ENCODE results near the gene SPNS3.

SPNS3 gene

GRCh38 chr17:4427505-4427904, 6.2 kb upstream of the SPNS3 start:
- no peak for DNase-seq

- DNase-seq = no peak
These were observed 2.6 kb downstream of the SPNS3 start for GRCh38 chr17:4436381-4436780.

GRCh38 chr17:4436846-4437245, 3.1 kb downstream of the SPNS3 start:
- no peak for DNase-seq

DNA sequence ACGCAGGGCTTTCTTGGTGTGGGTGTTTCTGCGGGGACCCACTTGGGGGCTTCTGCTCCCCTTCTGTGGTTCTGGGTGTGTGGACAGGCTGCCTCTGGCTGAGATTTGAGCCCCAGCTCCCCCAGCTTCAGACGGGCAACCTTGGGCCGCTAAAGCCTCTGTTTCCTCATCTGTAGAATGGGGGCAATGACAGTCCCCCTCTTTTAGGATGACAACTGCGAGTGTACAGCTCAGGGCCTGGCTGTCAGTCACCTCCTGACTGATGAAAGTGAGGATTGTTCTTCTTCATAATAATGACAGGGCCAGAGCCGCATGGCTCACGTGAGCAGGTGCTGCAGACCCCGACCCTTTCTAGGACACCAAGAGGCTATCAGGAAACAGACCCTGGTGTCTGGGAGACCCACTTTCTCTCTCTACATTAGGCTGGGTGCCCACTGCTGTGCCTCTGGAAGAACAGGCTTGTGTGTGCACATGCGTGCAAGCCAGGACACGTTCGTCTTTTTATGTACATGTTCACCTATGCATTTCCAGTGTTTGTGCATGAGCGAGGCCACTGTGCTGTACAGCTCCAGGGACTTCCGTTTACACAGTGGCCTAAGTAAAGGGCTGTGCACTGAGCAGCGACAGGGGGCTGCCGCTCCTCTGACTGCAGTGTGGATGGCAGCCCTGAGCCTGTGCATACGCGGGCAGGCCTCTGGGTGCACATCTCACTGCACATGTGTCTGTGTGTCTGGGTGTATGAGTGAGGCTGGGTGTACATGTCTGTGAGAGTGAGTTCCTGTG, 4.6 kb downstream of the SPNS3 start:
- no peak for DNase-seq

DNA sequence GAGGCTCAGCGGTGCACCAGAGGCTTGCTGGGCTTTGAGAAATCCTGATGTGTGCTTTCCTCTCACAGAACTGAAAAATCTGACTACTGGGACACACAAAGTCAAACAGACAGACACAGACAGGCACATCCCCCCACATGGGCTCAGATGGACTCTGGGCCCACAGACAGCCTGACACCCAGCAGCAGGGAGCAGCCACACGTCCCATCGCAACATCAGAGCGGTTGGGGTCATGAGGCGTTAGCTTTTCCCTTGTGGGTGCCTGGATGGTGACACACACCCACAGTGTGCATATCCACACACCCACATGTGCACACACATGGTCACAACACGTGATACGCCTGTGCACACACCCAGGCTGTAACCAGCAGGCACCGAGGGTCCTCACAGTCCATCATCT, 6.3 kb downstream of the SPNS3 start:
- DNase-seq = no peak

DNA sequence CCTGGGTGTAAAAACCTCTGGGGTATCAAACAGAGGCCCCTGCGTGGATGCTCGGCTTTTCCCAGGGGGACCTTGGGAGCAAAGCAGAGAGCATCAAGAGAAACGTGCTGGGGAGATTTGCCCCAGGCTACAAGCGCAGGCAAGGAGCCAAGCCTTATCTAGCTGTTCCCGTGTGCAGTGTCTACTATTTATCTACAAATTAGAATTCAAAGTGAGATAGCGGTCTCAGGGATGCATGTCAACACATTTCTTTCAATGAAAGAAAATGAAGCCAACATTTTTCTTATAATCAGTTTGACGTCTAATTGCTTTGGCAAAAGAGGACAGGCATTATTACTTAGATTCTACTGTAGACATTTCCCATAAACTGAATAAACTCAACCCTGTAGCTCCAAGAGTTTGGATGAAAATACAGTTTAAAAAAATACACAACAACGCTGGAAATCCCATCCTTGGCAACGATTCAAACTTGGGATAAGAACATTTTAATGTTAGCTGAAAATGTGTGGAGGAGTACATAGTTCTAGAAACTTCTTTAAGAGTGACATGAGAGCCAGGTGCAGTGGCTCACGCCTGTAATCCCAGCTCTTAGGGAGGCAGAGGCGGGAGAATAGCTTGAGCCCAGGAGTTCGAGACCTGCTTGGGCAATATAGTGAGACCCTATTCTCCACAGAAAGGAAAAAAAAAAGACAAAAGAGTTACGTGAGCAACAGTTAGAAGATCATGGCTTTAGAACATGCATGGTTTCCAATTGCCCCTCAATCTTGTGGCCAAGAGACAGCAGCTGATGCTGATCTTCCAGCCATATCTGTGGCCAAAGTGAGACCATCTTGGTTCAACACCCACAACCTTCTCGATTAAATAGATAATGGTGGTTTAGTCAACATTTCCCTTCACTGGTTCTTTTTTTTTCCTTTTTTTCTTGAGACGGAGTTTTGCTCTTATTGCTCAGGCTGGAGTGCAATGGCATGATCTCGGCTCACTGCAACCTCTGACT, 7.2 kb downstream of the SPNS3 start:
- DNase-seq = no peak

DNA sequence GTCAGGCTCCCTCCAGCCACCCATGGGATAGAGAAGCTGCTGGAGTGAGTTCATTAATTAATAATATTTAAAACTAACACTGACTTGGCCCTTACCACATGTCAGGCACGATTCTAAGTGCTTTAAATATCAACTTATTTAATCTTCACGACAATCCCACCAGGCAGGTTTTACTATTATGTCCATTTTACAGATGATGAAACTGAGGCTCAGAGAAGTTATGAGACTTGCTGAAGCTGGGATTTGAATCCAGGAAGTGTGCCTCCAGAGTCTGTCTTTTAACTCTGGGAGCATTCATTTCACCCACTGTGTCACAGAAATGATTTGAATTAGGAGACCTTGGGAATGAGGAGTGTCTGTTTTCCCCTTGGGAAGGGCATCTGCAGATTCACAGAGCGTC, 8.8 kb downstream of the SPNS3 start:
- DNase-seq = no peak

DNA sequence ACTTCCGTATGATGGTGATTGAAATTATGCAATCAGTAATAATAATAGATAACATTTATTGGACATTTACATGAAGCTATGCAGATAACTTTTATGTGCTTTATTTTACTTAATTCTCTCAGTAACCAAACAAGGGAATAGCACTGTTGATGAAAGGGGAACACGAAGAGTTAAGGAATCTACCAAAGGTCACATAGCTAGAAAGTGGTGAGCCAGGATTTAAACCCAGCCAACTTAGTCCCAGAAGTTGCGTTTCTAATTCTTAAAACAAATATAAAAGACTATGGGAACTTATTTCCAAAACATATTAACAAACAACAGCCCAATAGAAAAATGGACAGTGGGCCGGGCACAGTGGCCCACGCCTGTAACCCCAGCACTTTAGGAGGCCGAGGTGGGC, 9.7 kb downstream of the SPNS3 start:
- DNase-seq = no peak

DNA sequence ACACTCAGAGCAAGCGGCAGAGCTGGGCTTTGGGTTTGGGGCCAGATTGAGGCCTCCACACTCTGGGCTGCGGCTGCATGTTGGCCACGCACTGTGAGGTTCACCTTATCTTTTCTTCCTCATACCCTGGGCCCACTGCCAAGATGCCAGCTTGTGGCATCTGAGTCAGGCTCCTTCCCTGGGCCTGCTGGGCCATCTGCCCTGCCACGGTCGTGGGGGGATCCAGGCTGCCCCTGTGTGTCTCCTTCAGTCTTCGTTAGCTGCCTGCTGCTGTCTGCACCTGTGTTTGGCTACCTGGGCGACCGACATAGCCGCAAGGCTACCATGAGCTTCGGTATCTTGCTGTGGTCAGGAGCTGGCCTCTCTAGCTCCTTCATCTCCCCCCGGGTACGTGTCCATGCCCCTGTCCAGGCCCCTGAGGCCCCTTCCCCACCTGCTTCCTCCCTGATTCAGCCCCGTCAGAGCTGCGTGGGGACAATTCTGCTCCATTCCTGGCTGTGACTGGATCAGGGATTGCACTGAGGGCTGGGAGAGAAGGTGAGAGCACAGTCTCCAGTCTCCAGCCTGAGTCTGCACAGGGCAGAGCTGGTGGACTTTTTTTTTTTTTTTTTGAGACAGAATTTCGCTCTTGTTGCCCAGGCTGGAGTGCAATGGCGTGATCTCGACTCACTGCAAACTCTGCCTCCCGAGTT, 11.2 kb downstream of the SPNS3 start:
- no peak for DNase-seq

GRCh38 chr17:4445731-4446130, 12.0 kb downstream of the SPNS3 start:
- DNase-seq = no peak

DNA sequence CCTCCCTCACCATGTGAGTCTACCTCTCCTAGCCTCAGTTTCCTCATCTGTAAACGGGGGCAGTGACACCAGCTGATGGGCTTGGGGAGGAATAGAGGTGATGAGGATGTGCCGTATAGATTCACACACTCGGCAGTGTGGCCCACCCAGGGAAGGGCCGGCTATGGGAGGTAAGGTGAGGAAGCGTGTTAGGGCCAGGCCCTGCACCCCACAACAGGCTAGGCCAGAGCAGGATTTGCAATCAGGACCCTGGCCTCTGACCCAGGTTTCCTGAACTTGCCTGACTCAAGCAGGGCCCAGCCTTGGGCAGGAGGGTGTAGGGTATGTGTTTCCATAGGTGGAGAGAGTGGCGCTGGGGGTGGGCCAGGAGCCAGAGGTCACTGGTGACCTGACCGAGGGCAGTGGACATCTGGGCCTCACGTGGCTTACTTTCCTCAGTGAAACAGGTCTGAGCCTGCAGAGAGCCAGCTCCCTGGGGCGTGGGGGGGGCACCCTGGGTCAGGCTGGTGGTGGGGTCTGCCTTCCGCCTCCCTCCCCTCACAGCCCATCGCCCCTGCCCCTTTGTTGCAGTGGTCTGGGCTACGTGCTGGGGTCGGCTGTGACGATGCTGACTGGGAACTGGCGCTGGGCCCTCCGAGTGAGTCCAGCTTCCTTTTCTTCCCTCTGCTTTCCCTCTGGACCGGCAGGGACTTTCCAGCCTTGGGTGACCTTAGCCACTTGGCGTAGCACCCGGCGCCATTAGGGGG, 12.8 kb downstream of the SPNS3 start:
- no peak for DNase-seq

DNA sequence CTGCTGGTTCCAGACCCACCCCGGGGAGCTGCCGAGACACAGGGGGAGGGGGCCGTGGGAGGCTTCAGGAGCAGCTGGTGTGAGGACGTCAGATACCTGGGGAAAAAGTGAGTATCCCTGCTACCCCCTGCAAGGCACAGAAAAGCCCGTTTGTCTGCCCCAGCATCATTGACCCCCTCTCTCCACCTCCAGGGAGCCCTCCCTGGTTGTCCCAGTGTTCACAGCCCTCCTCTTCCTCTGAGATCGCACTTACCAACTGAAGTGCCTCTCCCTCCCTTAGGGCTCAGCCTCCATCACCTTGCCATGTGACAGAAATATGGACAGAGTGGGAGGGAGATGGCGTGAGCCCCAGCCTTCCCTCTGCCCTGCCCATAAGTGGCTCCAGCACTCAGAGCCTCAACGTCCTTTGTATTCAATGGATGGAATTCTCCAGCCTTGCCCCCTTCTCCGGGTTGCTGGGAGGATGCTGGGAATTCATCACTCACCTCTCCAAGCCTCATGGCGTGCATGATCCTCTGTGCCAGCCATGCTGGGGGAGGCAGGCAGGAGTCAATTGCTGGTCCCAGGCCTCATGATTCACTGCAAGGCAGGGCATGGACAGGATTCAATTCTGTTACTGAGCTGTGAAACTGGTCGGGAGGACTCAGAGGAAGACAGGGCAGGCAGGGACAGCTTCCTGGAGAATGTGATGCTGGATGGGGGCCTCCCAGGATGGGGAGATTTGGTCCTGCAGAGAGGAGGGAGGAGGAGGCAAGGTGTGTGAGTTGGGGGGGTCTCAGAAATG, 14.6 kb downstream of the SPNS3 start:
- no peak for DNase-seq

GRCh38 chr17:4449736-4450135, 16.0 kb downstream of the SPNS3 start:
- no peak for DNase-seq

GRCh38 chr17:4450710-4451316, 17.1 kb downstream of the SPNS3 start:
- no peak for DNase-seq

DNA sequence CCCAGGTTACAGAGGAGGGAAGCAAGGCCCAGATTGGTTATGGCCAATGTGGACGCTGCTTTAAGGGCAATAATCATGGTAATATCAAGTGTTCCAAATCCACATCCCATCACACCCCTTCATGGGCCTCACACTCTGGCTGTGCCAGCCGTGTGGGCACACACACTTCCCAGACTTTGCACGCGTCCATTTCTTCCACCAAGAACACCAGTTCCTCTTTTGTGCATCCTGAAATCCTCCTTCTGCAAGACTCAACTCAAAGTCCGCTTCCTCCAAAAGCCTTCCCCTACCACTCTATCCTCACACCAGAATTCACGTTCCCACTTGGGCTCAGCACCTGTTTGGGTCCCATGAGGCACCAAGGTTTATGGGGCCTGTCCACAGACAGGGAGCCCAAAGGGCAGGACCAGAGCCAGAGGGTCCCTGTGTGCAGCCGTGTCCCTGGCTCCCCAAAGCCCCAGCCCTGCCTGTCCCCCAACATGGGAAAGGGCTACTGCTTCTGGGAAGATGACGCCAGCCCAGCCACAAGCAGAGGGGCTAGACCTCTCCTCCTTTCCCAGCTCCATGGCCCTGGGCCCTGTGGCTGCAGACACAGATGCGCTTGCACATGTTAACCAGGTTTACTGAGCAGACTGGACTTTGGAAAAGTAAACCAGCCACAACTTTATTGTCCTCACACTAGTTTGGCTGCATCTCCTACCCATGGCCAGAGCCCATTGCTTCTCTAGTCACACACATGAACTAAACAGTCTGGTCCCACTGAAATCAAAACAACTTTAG, 20.3 kb downstream of the SPNS3 start:
- DNase-seq = no peak

- no peak for DNase-seq
These were observed 26.9 kb downstream of the SPNS3 start for GRCh38 chr17:4460661-4461060.

GRCh38 chr17:4463818-4464476, 30.2 kb downstream of the SPNS3 start:
- DNase-seq = no peak

DNA sequence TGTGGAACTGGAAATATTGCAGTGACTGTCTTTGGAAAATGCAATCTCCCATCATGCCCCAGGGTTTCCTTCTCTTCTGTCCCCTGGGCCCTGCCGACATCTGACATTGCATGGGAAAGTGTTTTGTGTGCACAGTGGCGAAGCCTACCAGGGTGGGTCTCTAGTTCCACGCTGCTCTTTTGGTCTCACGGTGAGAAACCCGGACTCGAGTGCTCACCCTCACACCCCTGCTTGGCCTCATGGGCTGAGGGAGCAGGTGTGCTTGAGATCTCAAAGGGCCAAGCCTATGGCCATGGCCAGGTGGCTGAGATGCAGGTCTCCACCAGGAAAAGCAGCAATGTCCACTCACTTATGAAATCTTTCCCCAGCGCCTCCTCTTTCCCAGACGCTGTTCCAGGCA, 32.0 kb downstream of the SPNS3 start:
- no peak for DNase-seq

DNA sequence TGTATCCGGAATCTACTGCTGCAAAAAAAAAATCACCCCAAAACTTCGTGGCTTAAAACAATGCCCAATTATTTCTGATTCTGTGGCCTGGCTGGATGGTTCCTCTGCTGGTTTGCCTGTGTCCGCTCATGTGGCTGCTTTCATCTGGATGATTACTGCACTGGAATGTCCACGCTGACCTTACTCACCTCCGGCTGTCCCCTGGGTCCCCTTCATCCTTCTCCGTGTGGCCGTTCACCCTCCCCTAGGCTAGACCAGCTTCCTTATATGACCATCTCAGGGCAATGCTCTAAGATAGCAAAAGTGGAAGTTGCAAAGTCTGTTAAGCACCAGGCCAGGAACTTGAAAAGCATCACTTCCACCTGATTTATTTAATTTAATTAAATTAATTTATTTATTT, 33.5 kb downstream of the SPNS3 start:
- DNase-seq = no peak

DNA sequence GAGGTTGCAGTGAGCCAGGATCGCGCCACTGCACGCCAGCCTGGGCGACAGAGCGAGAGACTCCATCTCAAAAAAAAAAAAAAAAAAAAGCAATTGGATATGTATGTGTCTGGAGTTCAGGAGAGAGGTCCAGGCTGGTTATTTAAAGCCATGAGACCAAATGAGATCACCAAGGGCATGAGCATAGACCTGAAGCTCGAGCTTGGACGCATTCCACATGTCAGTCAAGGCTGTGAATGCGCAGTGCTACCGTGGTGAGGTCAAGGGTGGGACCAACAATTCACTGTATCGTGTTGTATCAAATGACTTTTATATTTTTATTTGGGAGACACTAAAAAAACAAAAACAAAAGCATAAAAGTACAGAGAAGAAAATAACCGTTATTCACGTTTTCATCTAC, 35.8 kb downstream of the SPNS3 start:
- DNase-seq = no peak

Measured in activated naive CD4-positive, alpha-beta T cell treated with Interleukin-2 at 50 U/mL for 16 hours (primary cell).